ENCODE measurements around the gene TMEM232.

- TF ChIP-seq CTCF (IDR thresholded peaks at IDR 0.05; ENCODE audit: low read depth, low read length, poor library complexity, severe bottlenecking) (no peak), EZH2phosphoT487 (IDR thresholded peaks at IDR 0.05; ENCODE audit: borderline replicate concordance, low read length) (no peak)
Observed at GRCh38 chr5:110651507-110651906, 75.0 kb downstream of the TMEM232 start.
